Loucy (cell line): Measurements from ENCODE around the gene RPL22.

ENCODE experiments used
- H2AFZ ChIP-seq: fragments of 200-600 bp; sonication (generic); 2 replicates; pipeline ENCODE4 v1.6.0; 2016; ENCODE audit warnings: antibody characterized with exemption, mild to moderate bottlenecking, low read length, moderate library complexity
- H3F3A ChIP-seq: fragments of 200-600 bp; 2 replicates; pipeline ENCODE4 v1.6.0; 2016; ENCODE audit warnings: antibody characterized with exemption, low read depth, mild to moderate bottlenecking
- H3K27me3 ChIP-seq: fragments of 200-600 bp; sonication (generic); 2 replicates; pipeline ENCODE4 v1.6.1; 2014; ENCODE audit warnings: low read length, mild to moderate bottlenecking; ENCODE audit not compliant: insufficient read depth, poor library complexity, severe bottlenecking
- H3K36me3 ChIP-seq: fragments of 200-600 bp; sonication (generic); 2 replicates; pipeline ENCODE4 v1.6.1; 2016; ENCODE audit warnings: low read length; ENCODE audit not compliant: insufficient read depth
- H3K4me1 ChIP-seq: fragments of 200-600 bp; sonication (generic); 2 replicates; pipeline ENCODE4 v1.5.1; 2014; ENCODE audit warnings: low read length, mild to moderate bottlenecking; ENCODE audit not compliant: insufficient read depth, poor library complexity, severe bottlenecking
- H3K4me2 ChIP-seq: fragments of 200-600 bp; sonication (generic); 2 replicates; pipeline ENCODE4 v1.6.0; 2014; ENCODE audit warnings: antibody characterized with exemption, low read length, low read depth, mild to moderate bottlenecking; ENCODE audit not compliant: poor library complexity, severe bottlenecking
- H3K4me3 ChIP-seq: fragments of 200-600 bp; sonication (generic); 2 replicates; pipeline ENCODE4 v1.5.1; 2014; ENCODE audit warnings: low read length, mild to moderate bottlenecking, mixed read lengths; ENCODE audit not compliant: poor library complexity, severe bottlenecking
- H3K79me2 ChIP-seq: fragments of 200-600 bp; sonication (generic); 2 replicates; pipeline ENCODE4 v1.6.1; 2014; ENCODE audit warnings: low read length; ENCODE audit not compliant: insufficient read depth
- H3K9ac ChIP-seq: fragments of 200-600 bp; sonication (generic); 2 replicates; pipeline ENCODE4 v1.6.0; 2014; ENCODE audit warnings: mild to moderate bottlenecking, low read depth, low read length, moderate library complexity; ENCODE audit not compliant: poor library complexity, severe bottlenecking
- H3K9me2 ChIP-seq: fragments of 200-600 bp; sonication (generic); replicated peaks from 2 replicates; pipeline ENCODE4 v1.6.1; 2016; ENCODE audit warnings: low read depth, low read length, mixed read lengths
- H3K9me3 ChIP-seq: fragments of 200-600 bp; sonication (generic); 2 replicates; pipeline ENCODE4 v1.6.1; 2014; ENCODE audit warnings: mild to moderate bottlenecking, antibody characterized with exemption, low read length, low read depth; ENCODE audit not compliant: insufficient read depth
- H4K20me1 ChIP-seq: fragments of 200-600 bp; sonication (generic); 2 replicates; pipeline ENCODE4 v1.6.0; 2014; ENCODE audit warnings: antibody characterized with exemption, low read length, mild to moderate bottlenecking; ENCODE audit not compliant: insufficient read depth, poor library complexity, severe bottlenecking
- EZH2phosphoT487 ChIP-seq: fragments of 200-600 bp; IDR thresholded peaks from 2 replicates; pipeline ENCODE4 v1.6.1; 2018; ENCODE audit warnings: antibody characterized with exemption, mild to moderate bottlenecking, moderate library complexity, borderline replicate concordance
- TF ChIP-seq, protein P1 (sequence below): fragments of 200-600 bp; sonication (generic); conservative IDR thresholded peaks from 2 replicates; pipeline ENCODE4 v1.5.1; 2014; ENCODE audit warnings: mild to moderate bottlenecking, antibody characterized with exemption, low read length

Gene RPL22

DNA sequence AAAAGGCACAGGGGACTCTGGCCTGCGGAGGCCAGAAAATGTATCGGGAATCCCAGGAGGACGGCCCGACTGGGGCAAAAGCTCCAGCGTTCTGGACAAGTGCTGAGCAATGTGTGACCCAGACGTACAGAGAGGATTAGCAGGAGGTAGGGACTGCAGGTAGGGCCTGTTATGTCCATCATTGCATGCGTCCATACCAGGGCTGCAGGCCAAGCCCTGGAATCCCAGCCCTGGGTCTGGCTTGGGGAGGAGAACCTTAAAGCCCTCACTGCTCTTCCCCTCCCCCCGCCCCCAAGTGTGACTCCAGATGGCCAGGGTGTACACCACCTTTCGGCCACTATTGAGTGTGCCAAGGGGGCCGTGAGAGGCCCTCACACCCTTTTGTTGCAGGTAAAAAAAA, 8.5 kb upstream of the RPL22 start:
- Histone ChIP-seq H3K9me2 (no peaks in the 10 kb centered on the region), H3K4me1 (no peaks in the 10 kb centered on the region), H3K36me3 (no peaks in the 10 kb centered on the region), H3F3A (no peaks in the 10 kb centered on the region), H3K9me3 (no peaks in the 10 kb centered on the region), H3K4me3 (no peak overlapping the region), H3K9ac (no peak overlapping the region), H4K20me1 (no peaks in the 10 kb centered on the region), H3K79me2 (no peaks in the 10 kb centered on the region), H3K4me2 (no peak overlapping the region), H2AFZ (no peak overlapping the region), H3K27me3 (peaks cover 4% of the 10 kb centered on the region)
- TF ChIP-seq, protein P1, sequence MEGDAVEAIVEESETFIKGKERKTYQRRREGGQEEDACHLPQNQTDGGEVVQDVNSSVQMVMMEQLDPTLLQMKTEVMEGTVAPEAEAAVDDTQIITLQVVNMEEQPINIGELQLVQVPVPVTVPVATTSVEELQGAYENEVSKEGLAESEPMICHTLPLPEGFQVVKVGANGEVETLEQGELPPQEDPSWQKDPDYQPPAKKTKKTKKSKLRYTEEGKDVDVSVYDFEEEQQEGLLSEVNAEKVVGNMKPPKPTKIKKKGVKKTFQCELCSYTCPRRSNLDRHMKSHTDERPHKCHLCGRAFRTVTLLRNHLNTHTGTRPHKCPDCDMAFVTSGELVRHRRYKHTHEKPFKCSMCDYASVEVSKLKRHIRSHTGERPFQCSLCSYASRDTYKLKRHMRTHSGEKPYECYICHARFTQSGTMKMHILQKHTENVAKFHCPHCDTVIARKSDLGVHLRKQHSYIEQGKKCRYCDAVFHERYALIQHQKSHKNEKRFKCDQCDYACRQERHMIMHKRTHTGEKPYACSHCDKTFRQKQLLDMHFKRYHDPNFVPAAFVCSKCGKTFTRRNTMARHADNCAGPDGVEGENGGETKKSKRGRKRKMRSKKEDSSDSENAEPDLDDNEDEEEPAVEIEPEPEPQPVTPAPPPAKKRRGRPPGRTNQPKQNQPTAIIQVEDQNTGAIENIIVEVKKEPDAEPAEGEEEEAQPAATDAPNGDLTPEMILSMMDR, result no peak
- no peak for TF ChIP-seq EZH2phosphoT487

DNA sequence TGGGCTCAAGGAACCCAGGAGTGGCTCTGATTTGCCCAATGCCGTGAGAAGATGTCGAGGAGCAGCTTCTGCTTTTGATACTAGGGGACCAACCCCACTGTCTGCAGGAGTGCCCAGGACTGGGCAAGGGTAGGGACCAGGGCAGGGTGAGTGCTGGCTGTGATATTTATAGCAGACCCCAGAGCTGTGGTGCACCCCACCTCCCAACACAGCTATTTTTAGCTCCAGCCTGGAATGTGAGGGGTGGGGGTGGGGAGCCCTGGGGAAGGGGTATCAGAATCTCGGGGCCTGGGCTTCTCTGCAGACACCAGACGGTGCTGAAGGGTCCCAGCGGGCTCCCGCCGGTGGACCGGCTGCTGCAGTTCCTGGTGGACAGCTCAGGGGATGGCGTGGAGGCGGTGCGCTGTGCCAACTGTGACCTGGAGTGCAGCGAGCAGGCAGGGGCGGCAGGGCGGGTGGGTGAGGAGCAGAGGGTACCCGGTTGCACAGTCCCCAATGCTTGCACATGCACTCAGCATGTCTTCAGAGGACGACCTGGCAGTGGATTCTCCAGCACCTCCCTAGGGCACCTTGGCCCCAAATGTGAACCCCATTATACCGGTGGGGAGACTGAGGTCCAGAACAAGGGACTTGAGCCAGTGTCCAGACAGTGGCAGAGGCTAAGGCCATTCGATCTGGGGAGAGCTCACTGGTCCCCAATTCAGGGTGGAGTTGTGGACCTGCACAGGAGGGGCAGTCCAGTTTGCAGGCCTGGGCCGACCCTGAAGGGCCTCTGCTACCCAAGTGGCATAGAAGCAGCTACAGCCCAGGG, 7.9 kb upstream of the RPL22 start:
- no peaks in the 10 kb centered on the region for H3K4me1 ChIP-seq
- no peaks in the 10 kb centered on the region for H3K79me2 ChIP-seq
- H3K9me3 ChIP-seq, result no peaks in the 10 kb centered on the region
- no peaks in the 10 kb centered on the region for H3K36me3 ChIP-seq
- H2AFZ ChIP-seq, result no peak overlapping the region
- no peak overlapping the region for H3K9ac ChIP-seq
- H3K9me2 ChIP-seq, result no peaks in the 10 kb centered on the region
- TF ChIP-seq EZH2phosphoT487, result no peak
- TF ChIP-seq, protein P1, result no peak
- no peak overlapping the region for H3K4me3 ChIP-seq
- no peak overlapping the region for H3K4me2 ChIP-seq
- peaks cover 10% of the 10 kb centered on the region for H3K27me3 ChIP-seq
- H4K20me1 ChIP-seq, result no peaks in the 10 kb centered on the region
- H3F3A ChIP-seq, result no peaks in the 10 kb centered on the region

DNA sequence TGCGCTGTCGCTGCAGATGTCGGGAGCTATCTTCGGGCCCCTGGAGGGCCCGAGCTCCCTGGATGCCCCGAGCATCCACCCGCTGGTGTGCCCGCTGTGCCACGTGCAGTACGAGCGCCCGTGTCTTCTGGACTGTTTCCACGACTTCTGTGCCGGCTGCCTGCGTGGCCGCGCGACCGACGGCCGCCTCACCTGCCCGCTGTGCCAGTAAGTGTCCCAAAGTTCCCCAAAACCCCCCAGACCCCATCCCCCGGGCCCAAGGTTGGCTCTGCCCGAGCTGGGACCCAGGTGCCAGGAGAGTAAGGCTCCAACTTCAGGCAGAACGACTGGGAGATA, 7.1 kb upstream of the RPL22 start:
- H3K79me2 ChIP-seq, result no peaks in the 10 kb centered on the region
- H3F3A ChIP-seq, result no peaks in the 10 kb centered on the region
- peaks cover 18% of the 10 kb centered on the region for H3K27me3 ChIP-seq
- no peaks in the 10 kb centered on the region for H3K9me2 ChIP-seq
- no peaks in the 10 kb centered on the region for H4K20me1 ChIP-seq
- no peak overlapping the region for H3K4me2 ChIP-seq
- no peaks in the 10 kb centered on the region for H3K36me3 ChIP-seq
- no peaks in the 10 kb centered on the region for H3K9me3 ChIP-seq
- H2AFZ ChIP-seq, result no peak overlapping the region
- H3K4me3 ChIP-seq, result no peak overlapping the region
- H3K9ac ChIP-seq, result no peak overlapping the region
- no peak for TF ChIP-seq EZH2phosphoT487
- TF ChIP-seq, protein P1, result no peak
- no peaks in the 10 kb centered on the region for H3K4me1 ChIP-seq
